DND-41 (cell line): ENCODE measurements around the gene STEAP3.

Source experiments
- ATAC-seq: fragments of 200-7000 bp; cut with Tn5 transposase; 3 replicates; pipeline ENCODE4 v1.9.1; 2021; ENCODE audit warnings: low read depth; ENCODE audit not compliant: insufficient read depth
- DNase-seq: peaks from one replicate; pipeline ENCODE4 v3.0.0-alpha.2; 2020
- H2AFZ ChIP-seq: 2 replicates; pipeline ENCODE4 v1.6.0; 2012; ENCODE audit warnings: low read depth, low read length
- H3K27ac ChIP-seq: 2 replicates; pipeline ENCODE4 v1.5.1; 2012; ENCODE audit warnings: low read length, inconsistent platforms
- H3K27me3 ChIP-seq: fragments of 200-600 bp; sonication (generic); 2 replicates; pipeline ENCODE4 v1.6.0; 2012; ENCODE audit warnings: low read length, mild to moderate bottlenecking, inconsistent platforms; ENCODE audit not compliant: insufficient read depth, poor library complexity
- H3K36me3 ChIP-seq: 2 replicates; pipeline ENCODE4 v1.5.1; 2012; ENCODE audit warnings: low read length, inconsistent platforms; ENCODE audit not compliant: insufficient read depth
- H3K4me1 ChIP-seq: 2 replicates; pipeline ENCODE4 v1.5.1; 2012; ENCODE audit warnings: mild to moderate bottlenecking, low read length; ENCODE audit not compliant: insufficient read depth
- H3K4me2 ChIP-seq: 2 replicates; pipeline ENCODE4 v1.6.0; 2012; ENCODE audit warnings: mild to moderate bottlenecking, moderate library complexity, low read length, inconsistent platforms; ENCODE audit not compliant: insufficient read depth
- H3K4me3 ChIP-seq, 2 experiments: fragments of 200-600 bp in 1 of 2; shearing (Covaris generic) in 1 of 2; 2 replicates each; pipeline ENCODE4 v1.5.1; 2012 to 2016; ENCODE audit warnings: inconsistent platforms in 2 of 2, low read length in 2 of 2, mild to moderate bottlenecking in 2 of 2, low read depth in 1 of 2, moderate library complexity in 1 of 2
- H3K79me2 ChIP-seq: 2 replicates; pipeline ENCODE4 v1.6.0; 2012; ENCODE audit warnings: low read length, inconsistent platforms; ENCODE audit not compliant: insufficient read depth
- H3K9ac ChIP-seq: 2 replicates; pipeline ENCODE4 v1.6.0; 2012; ENCODE audit warnings: low read depth, mild to moderate bottlenecking, inconsistent platforms, low read length, moderate library complexity
- H3K9me3 ChIP-seq: 2 replicates; pipeline ENCODE4 v1.5.1; 2012; ENCODE audit warnings: low read length, moderate library complexity, mild to moderate bottlenecking, inconsistent platforms; ENCODE audit not compliant: insufficient read depth, severe bottlenecking
- H4K20me1 ChIP-seq: 2 replicates; pipeline ENCODE4 v1.6.0; 2012; ENCODE audit warnings: low read length; ENCODE audit not compliant: insufficient read depth
- CTCF ChIP-seq: IDR thresholded peaks from 2 replicates; pipeline ENCODE4 v1.5.1; 2012; ENCODE audit warnings: borderline replicate concordance, low read length, moderate library complexity, mild to moderate bottlenecking; ENCODE audit not compliant: poor library complexity, severe bottlenecking; ENCODE audit errors: extremely low read depth
- EZH2 ChIP-seq: IDR thresholded peaks from 3 replicates; pipeline ENCODE4 v1.6.1; 2012; ENCODE audit warnings: borderline replicate concordance, low read depth, mild to moderate bottlenecking, moderate library complexity, low read length, inconsistent platforms; ENCODE audit not compliant: severe bottlenecking

The STEAP3 gene

GRCh38 chr2:119230219-119231185 is 6.9 kb downstream of the STEAP3 start:
- no peak overlapping the region for H3K4me3 ChIP-seq
- DNase-seq, result no peak
- H3K27ac ChIP-seq, result no peak overlapping the region
- H3K4me2 ChIP-seq, result no peak overlapping the region
- no peaks in the 10 kb centered on the region for H3K36me3 ChIP-seq
- ATAC-seq, result no peak
- TF ChIP-seq CTCF, result no peak
- TF ChIP-seq EZH2, result no peak
- H4K20me1 ChIP-seq, result no peaks in the 10 kb centered on the region; the same call in 1 of the 2 replicates
- no peaks in the 10 kb centered on the region for H3K27me3 ChIP-seq
- H3K4me1 ChIP-seq, result no peaks in the 10 kb centered on the region
- H2AFZ ChIP-seq, result no peak overlapping the region
- H3K9ac ChIP-seq, result no peak overlapping the region
- no peaks in the 10 kb centered on the region for H3K79me2 ChIP-seq
- H3K9me3 ChIP-seq, result no peaks in the 10 kb centered on the region

- no peak for ATAC-seq
Measured at GRCh38 chr2:119231975-119232665, 8.5 kb downstream of the STEAP3 start.

GRCh38 chr2:119232666-119232993 is 9.0 kb downstream of the STEAP3 start:
- Histone ChIP-seq H3K4me2 (no peak overlapping the region), H2AFZ (no peak overlapping the region), H3K27me3 (peaks cover 4% of the 10 kb centered on the region), H3K4me3 (no peak overlapping the region), H3K79me2 (no peaks in the 10 kb centered on the region), H3K4me1 (no peaks in the 10 kb centered on the region), H4K20me1 (no peaks in the 10 kb centered on the region; the same call in 1 of the 2 replicates), H3K27ac (no peak overlapping the region), H3K9ac (no peak overlapping the region), H3K36me3 (no peaks in the 10 kb centered on the region), H3K9me3 (no peaks in the 10 kb centered on the region)
- TF ChIP-seq CTCF (no peak), EZH2 (no peak)
- DNase-seq, result no peak
- no peak for ATAC-seq

More at GRCh38 chr2:119231975-119232665, 8.5 kb downstream of the STEAP3 start:
- Histone ChIP-seq H3K36me3 (no peaks in the 10 kb centered on the region), H3K9ac (no peak overlapping the region), H3K9me3 (no peaks in the 10 kb centered on the region), H2AFZ (no peak overlapping the region; the same call in 1 of the 2 replicates), H4K20me1 (no peaks in the 10 kb centered on the region; the same call in 1 of the 2 replicates), H3K27ac (no peak overlapping the region), H3K4me1 (no peaks in the 10 kb centered on the region), H3K79me2 (no peaks in the 10 kb centered on the region), H3K4me2 (no peak overlapping the region), H3K27me3 (no peaks in the 10 kb centered on the region), H3K4me3 (no peak overlapping the region)
- no peak for DNase-seq
- no peak for TF ChIP-seq EZH2
- TF ChIP-seq CTCF, result no peak
